MM.1S (cell line): Measurements from ENCODE around the gene ABHD1.

Source experiments
- EZH2 ChIP-seq: fragments of 300-600 bp; sonication (generic); optimal IDR thresholded peaks from 2 replicates; pipeline ENCODE3; 2017; ENCODE audit warnings: low read depth, mild to moderate bottlenecking, antibody characterized with exemption, low read length, mixed read lengths
- TF ChIP-seq, protein P1 (sequence below): fragments of 300-600 bp; sonication (generic); IDR thresholded peaks from 2 replicates; pipeline ENCODE4 v1.5.1; 2016; ENCODE audit warnings: antibody characterized with exemption, low read length, mixed read lengths

DNA sequence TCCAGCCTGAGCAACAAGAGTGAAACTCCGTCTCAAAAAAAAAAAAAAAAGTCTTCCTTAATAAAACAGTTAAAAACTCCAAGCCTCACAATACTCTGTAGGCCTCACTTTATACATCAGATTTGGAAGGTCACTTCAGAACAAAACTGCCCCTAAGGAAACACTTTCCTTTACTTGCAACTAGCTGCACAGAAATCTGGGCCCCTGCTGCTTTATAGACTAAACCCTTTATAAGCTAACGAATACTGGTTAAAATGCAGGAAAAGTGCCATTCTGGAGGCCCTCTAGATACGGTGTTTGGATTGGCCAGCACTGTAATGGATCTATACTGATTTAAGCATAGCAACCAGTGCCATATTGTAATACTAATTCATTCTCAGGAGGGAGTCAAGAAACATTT lies 1.5 kb downstream of the ABHD1 start:
- TF ChIP-seq, protein P1, sequence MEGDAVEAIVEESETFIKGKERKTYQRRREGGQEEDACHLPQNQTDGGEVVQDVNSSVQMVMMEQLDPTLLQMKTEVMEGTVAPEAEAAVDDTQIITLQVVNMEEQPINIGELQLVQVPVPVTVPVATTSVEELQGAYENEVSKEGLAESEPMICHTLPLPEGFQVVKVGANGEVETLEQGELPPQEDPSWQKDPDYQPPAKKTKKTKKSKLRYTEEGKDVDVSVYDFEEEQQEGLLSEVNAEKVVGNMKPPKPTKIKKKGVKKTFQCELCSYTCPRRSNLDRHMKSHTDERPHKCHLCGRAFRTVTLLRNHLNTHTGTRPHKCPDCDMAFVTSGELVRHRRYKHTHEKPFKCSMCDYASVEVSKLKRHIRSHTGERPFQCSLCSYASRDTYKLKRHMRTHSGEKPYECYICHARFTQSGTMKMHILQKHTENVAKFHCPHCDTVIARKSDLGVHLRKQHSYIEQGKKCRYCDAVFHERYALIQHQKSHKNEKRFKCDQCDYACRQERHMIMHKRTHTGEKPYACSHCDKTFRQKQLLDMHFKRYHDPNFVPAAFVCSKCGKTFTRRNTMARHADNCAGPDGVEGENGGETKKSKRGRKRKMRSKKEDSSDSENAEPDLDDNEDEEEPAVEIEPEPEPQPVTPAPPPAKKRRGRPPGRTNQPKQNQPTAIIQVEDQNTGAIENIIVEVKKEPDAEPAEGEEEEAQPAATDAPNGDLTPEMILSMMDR, result no peak
- TF ChIP-seq EZH2, result no peak
